NCI-H2081 (cell line): ENCODE results near the gene EFNA5.

Experiments
- DNase-seq, 2 experiments: peaks; one replicate each; lab custom pipeline; 2025; lab: John Stamatoyannopoulos, UW

EFNA5 gene

DNA sequence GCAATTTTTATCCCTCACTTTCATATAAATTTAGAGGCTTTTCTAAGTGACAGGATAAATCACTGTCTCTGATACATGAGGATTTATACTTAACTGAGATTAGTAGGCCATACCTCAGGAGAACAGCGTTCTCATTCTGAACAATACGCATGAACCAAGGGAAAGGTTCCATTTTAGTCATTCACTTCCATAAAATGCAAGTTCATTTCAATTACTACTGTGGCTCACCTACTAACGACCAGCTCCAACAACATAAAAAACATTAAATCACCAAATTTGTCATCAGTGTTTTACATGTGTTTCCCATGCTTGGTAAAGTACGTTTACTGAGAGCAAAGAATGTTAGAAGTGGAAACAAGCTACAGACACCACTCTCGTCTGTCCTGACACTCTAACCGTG is 67.4 kb downstream of the EFNA5 start:
- no peak for DNase-seq

DNA sequence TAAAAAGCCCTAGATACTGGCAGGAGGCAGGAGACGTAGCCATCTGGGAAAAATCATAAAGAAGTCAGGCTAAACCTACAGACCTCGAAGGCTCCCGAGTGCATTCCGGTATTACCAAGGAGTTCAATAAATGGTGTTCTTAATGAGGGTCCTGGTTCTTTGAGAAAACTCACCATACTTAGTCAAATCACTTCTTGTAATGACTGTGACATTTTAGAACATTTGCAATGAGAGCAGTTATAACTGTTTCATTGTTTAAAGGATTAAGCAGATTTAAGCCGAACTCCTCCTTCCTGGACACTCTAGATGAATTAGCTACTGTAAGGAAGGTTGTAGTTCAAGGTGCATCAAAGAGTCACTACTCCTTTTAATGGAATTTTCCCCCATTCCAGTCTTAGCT is 67.8 kb downstream of the EFNA5 start:
- DNase-seq: no peak

DNA sequence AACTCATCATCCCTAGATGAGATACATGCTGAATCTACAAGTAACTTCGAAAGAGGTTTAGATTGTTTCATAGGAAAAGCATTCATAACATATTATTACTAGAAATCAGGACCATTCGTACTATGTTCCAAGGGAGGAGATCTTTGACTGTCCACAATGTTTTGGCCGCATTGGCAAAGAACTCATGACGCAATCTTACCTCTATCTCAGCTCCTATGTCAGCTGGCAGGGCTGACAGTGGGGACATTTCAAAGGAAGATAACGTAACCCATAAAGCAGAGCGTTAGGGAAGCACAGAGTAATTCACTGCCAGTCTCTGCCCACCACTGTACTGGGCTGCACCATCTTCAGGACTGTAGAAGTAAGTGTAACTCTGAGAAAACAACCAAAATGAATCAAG is 69.7 kb downstream of the EFNA5 start:
- DNase-seq: no peak

DNA sequence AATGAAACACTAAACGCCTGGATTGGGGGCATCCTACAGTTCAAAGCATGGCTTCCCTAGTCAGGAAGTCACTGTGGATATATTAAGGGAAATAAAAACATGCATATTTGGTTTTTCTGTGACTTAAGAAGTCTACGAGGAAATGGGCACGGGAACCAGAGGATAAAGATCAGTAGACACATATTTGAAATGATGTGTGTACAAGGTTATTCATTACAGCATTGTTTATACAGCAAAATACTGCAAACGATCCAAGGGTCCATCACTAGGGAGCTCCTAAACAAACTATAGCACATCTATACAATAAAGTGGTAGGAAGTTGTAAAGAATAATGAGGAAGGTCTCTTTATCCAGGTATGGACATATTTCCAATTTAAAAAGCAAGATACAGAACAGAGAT is 71.8 kb downstream of the EFNA5 start:
- no peak for DNase-seq

DNA sequence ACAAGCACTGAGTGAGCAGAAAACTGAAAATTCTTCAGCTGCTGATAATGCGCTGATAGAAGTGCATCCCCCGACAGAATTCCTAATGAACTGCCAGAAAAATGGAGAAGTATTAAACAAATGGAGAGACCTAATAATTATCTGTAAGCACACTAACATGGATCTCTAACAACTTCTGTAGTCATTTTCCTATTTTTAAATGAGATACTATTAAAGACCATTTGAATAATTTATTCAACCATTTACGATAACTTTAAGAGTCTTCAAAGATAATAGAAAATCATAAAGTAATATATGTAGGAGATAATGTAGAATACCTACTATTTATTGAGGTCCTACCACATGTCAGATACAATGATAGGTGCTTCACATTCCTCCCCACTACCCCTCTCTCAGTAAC is 72.9 kb downstream of the EFNA5 start:
- DNase-seq: no peak

DNA sequence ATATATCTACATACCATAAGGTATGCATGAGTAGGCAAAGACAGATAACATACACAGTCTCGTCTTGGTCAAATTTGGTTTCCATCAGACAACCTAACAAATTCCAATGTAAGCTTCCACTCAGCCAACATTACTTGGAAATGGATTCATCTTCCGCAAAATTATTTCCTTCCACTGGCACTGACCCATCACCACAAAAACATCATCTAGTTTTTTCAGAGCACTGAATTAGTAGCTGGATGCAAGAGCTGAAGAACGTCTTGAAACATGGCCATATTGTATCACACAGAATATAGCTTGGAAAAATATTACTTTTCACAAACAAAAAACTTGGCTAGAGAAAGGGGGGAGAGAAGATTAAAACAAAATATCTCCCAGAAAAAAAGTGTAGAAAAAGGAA is 73.5 kb downstream of the EFNA5 start:
- DNase-seq: no peak

DNA sequence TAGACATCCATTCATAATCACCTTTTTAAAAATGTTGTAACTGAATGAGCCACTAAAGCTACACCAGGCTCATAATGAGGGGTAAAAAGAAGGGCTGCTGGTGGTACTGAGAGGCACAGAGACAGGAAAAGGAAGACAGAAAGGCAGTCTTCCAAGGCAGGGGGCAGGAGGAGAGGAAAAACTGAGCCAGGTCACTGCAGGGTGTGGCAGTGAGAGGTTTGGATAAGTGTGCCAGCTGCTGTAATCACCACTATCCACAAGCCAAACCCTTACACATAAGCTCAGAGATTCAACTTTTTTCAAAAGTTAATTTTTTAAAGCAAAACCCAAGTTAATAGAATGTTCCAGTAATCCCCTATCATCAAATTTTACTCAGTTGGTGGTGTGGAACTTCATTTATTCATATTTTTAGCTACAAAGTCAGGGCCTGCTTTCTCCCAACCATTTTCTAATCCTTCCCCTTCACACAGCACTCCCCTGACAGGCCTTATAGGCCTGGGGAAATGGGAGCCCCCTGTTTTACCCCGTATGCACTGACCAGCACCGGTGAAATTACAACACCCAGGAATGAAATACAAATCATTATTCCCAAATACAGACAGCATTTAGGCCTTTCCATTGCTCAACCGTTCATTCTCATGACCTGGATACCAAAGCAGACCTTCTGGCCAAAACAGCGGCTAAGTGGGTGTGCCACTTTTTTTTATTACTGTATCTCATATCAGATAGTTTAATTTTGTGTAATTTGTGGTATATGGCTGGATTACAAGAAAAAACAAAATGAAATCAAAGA is 76.3 kb downstream of the EFNA5 start:
- DNase-seq: no peak

DNA sequence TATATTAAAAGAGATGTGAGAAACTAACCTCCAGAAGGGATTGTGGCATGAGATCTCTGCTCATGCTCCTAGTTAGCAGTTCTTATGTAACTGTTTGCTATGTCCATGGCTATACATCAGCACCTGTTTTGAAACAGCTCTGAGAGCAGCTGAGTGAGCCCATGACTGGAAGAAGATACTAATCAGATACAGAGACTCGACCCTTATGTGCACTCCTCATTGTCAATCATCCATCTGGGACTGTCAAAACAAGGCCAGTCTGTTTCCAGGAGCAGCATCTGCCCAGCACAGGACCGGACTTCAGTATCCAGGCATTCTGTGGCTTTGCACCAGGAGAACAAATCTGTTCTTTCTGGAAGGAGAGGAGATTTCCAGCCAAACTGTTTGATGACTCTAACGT is 77.7 kb downstream of the EFNA5 start:
- DNase-seq: no peak

DNA sequence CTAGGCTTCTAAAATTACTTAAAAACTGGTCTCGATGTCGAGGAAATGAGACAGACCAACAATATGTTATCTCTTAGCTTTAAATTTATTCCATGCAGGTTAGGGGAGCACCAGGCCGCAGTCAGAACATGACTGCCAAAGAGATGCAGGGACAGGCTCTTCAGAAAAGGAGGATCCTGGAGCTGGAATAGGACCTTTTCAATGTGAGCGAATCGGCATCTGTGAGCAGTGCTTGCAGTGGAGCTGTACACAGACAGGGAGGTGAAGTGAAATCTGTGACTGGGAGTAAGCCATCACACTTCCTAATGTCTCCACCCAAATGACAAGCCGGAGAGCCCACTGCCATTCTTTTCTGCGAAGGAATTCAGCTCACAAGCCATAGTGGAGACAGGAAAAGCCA is 78.2 kb downstream of the EFNA5 start:
- no peak for DNase-seq

DNA sequence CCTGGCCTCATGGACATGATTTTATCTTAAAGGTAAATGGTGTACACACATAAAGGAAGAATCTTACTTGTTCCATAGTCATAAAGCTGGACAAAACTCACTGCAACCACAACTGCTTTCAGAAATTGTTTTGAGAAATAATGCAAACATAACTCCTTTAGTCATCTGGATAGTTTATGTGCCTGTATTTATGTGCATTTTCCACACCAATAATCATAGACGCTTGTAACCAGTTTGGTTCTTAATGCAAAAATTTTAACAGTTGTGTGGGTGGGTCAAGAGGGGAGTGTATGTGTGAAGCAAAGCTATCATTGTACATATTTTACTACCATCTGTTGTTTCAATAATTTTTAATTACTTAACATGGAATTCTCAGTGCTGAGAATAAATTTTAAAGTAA is 80.1 kb downstream of the EFNA5 start:
- no peak for DNase-seq

DNA sequence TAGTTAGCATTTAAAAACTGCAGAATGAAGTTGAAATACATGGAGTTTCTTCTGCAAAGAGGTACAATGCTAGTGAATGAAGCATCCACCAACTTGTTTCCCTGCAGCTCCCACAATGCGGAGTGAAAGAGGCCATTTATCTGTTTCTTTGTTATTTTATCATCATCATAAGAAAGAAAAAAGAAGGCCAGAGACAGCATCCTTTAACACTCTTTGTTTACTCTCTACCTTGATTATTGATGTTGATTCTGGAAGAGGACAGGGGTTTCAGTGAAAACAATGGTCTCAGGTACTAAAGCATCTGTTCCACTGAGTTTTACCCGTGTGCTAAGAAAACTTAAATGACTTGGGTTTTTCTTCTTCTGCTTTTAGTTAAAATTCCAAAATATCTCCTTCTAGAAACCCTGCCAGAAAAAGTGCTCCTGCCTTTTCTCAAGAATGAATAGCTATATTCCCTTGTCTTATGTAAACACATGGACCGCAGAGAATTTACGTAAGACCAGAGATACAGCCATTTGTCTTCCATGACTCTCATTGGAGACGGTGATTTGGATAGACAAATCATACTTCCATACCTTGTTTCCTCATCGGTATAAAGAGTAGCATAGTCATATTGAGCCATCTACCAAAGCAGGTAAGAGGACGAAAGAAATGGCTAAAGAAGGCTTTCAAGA is 81.1 kb downstream of the EFNA5 start:
- DNase-seq: no peak

DNA sequence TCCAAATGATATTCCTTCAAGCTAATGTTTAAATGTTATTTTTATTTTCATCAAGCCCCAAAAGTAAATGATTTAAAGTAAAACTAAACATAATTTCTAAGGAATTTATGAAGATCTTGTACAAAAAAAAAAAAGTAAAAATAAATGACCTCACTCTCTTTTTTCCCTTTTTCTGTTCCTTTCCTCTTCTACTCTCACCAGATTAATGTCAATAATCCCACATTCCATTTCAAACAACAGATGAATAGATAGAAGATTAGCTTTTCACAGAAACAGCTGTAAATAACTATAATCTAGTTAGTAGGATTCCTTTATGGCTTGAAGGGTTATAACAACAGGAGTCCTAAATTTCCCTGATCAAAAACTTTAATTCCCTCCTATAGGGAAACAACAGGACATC is 88.1 kb downstream of the EFNA5 start:
- no peak for DNase-seq

DNA sequence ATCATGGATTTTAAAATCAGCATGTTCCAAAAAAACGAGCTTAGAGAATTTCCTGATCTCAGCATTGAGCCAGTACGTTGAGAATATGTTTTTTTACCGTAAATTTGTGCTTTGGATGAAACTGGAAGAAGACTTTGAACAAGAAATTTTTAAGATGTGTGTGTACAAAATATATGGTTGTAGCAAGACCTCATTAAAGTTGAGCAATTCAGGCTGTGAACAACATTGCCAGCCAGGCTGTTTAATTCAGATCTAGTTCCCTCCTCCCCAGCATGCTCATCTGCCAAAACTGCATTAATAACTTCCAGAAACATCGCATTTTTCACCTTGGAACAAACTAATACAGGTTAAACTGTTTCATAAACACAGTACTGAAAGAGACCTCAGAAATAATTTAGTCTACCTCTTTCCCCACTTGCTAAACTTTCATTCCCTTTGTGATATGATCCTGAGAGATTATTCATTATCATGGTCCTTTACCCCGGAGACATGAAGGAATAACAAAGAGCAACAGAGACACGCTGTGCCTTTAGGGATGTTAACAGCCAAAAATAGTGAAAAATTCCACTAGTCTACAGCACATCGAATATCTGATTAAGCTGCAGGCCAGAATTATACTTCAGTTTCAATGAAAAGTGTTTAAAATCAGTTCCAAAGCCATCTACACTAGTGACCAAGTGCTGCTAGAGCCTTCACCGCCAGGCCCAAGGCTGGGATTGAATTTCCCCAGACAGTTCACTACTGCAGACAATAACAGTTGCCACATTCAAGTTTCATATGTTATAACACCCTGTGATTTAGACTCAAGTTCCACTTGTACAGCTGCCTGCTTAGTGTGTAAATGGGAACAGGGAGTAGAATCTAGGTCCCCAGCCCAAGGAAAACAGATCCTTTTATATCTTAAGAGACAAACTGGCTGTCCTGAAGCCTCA is 89.6 kb downstream of the EFNA5 start:
- DNase-seq: no peak

DNA sequence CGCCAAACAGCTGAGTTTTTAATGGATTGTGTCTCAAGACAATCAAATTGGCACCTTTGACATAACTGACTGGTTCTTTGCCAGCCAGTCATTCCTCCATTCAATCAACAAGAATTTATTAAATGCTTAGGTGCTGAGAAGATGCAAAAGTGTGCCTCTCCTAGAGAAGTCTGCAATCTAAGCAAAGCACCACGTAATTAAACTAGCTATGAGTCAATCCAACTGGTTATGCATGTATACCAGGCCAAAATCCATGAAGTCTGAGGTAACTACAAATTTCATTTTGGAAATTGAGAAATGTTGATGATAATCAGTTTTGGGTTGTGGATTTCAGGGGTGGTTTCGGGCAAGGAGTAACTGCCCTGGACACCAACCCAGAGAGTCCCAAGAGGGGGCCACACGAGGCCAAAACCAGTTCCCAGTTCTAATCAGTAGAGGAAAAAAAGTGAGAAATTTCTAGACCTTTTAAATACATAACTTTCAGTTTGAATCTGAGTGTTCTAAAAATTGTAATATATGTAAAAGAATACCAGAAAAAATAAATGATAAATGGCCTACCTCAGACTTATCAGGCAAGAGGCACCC is 92.6 kb downstream of the EFNA5 start:
- no peak for DNase-seq

DNA sequence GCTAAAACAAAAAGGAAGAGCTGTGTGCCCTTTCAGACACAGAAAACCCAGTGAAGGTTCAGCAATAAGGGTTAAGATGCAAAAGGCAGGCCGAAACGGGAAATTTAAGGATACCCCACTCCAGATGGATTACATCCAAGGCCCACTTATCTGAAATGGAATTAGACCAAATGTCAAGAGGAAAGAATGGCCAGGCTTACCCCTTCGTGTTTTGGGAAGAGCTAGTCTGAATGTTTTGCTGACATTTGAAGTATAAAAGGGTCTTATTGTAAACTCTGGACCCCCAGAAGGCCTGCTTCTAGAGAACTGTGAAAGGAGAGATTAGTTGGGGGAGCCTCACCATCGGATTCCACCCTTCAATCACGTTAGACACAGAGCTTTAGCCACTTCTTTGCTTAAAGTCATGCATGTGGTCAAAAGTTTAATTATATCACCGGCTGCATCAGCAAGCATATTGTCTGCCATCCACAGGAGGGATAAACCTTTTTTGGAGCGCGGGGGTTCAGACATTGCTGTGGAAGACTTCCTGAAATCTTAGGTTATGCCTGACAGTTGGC is 93.3 kb downstream of the EFNA5 start:
- no peak for DNase-seq

DNA sequence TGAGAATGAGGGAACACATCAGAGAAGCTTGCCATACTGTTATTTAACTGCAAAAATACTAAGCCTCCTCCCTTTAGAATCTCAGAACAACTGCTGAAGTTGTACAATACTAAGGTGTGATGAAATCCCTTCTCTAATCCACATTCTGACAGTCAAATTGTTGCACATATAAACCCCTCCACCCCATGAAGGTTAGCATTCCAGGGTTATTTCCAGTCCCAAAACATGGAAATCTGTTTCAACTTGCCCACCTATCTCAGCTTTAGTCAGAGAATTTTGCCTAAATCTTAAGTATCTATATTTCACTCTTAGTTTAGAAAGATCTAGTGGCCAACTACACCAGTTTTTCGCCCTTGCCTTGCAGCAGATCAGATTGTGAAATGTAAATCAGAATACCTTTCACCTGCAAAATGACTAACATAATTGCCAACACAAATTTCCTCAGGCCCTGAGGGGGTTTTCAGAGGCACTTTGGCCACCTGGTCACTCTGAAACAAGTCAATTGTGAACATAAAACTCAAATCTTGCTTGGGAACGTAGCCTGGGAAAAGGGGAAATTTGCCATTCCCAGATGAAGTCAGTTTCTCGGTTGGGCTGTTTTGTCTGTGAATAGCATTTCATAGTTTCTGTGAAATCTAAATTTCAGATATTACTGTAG is 93.9 kb downstream of the EFNA5 start:
- DNase-seq: no peak

DNA sequence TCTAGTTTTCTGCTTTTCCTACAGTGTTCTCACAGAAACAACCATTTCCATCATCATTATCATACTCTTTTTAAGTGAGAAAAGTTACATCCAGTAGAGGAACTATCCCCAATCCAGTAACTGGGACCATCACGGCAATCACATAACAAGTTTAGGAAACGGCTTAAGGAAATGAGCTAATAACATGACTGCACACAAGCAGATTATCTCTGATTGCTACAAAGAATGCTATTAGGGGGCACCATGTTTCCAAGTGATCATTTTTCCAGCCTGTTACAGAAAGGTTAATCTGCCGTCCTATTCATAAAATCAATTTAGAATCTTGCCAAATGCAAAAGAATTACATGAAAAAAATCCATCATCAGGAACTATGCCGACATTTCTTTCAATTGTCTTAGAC is 94.6 kb downstream of the EFNA5 start:
- DNase-seq: no peak

DNA sequence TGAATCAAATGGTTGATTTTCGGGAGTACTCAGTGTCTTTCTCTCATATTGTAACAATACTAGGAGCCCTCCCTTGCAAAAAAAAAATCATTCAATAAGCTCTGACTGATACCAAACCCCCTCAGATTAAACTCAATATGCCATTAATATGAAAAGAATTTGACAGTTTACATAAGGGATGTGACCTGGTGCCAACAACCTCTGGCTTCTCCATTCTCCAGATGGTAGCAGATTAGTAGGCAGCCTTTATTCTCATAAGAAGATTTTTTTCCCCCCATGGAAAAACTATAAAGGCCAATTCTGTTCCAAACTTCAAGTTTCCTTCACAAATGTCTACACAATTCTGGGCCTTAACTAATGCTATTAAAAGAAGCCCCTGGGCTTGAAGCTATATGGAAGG is 96.5 kb downstream of the EFNA5 start:
- no peak for DNase-seq

DNA sequence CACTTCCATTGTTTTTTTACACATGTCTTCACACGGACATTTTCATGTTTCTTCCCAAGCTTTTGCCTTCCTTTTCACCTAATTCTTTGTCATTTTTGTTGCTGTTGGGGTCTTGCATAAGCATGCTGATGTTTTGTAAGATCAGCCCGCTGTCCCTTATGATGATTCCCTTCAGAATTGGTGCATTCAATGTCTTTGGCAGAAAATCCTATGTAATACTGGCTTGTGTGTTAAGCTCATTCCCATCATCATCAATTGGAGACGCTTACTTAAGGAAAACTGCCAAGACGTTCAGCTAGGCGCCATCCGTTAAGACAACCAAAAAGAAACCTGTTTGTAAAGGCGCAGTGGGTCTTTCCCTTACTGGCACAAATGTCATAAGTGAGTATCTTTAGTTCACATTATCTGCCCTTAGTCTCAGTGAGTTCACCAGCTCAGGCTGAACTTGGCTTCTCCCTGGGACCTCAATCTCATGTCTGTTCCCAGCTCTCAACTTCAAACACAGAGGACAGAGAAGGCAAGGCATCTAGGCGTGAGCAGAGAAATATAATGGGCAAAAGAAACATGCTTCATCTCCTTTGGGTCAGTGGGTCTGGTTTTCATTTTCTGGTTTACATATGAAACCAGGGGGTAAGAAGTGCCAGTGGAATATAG is 97.9 kb downstream of the EFNA5 start:
- no peak for DNase-seq

DNA sequence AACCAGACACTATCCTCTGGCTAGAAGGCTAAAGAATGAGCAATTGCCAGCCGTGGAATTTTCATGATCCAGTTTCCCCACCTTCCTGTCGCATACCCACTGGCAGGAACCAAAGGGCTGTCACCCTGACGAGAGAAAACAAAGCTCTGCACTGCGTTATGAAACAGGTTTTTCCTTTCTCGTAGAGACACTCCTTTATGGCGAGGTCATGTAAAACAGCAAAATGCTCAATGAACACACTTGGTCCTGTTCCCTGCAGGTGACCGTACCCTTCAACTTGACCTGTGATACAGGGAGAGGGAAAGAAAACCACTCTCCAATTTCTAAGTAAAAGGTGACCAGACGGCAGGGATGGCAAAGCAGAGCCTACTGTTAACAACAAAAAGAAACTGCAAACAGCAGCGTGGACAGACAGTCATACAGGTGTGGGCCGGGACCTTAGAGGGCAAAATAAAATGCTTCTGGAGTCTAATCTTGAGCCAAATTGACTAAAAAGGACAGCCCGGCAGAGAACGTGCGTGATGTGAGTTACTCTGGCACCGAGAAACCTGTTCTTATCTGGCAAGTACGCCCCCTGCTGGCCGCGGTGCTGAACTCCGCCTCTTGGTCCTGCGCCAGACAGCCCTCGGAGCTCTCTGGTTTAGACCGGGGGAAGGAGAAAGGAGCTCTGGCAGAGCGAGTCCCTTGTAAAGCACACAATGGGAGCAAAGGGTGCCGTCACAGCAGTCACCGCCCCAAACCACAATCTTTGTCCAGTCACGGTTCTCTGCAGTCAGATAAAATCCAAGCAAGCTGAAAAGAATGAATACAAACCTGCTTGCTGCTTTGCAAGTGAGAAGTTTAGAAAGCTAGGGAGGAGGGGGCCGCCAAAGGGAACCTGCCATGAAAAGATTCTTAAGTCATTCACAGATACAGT is 98.9 kb downstream of the EFNA5 start:
- DNase-seq: peak; percentile 90
